Sigmoid colon (tissue), 7 donors: ENCODE data around the gene MGA. TPM values are rescaled to one million over a fixed set of nuclear protein-coding genes. Genes with fewer than 3 reads are reported as not detected.
"Not testable (repeated sequence)": the region's sequence is repeated elsewhere in the genome, so short reads cannot be mapped to it uniquely, and the experiment has no call there.

Experiments
- DNase-seq: peaks from one replicate; pipeline ENCODE4 v3.0.0-alpha.2; 2019
- H3K27ac ChIP-seq, 4 donors: fragments of 200-600 bp; sonication (generic); one replicate each; pipeline ENCODE4 v1.5.1; 2016 to 2019; ENCODE audit warnings: mild to moderate bottlenecking in 1 of 4
- H3K27me3 ChIP-seq, 3 donors: fragments of 200-600 bp; sonication (generic); one replicate each; pipeline ENCODE4 v1.5.1; 2019; ENCODE audit warnings: mild to moderate bottlenecking in 1 of 3
- H3K36me3 ChIP-seq, 4 donors: fragments of 200-600 bp; sonication (generic); one replicate each; pipeline ENCODE4 v1.5.1; 2016 to 2019
- H3K4me1 ChIP-seq, 4 donors: fragments of 200-600 bp; sonication (generic); one replicate each; pipeline ENCODE4 v1.5.1; 2017 to 2019
- H3K4me3 ChIP-seq, 4 donors: fragments of 200-600 bp; sonication (generic); one replicate each; pipeline ENCODE4 v1.5.1; 2017 to 2019; ENCODE audit warnings: mild to moderate bottlenecking in 2 of 4, moderate library complexity in 1 of 4
- H3K9me3 ChIP-seq, 4 donors: fragments of 200-600 bp in 3 of 4; sonication (generic) in 3 of 4; one replicate each; pipeline versions ENCODE4 v1.5.1 to v1.6.1; 2013 to 2019
- CTCF ChIP-seq, 4 experiments: fragments of 450-650 bp in 3 of 4; fragments of 200-600 bp in 1 of 4; IDR thresholded peaks; one replicate each; pipeline ENCODE4 v1.5.1; 2016 to 2019; ENCODE audit warnings: antibody characterized with exemption in 4 of 4, mild to moderate bottlenecking in 3 of 4, moderate library complexity in 2 of 4
- EP300 ChIP-seq, 4 donors: sonication (generic); formaldehyde crosslinking; IDR thresholded peaks; one replicate each; pipeline ENCODE4 v1.6.1; 2017; ENCODE audit warnings: antibody characterized with exemption in 4 of 4
- POLR2A ChIP-seq, 2 donors: fragments of 450-650 bp; IDR thresholded peaks; one replicate each; pipeline ENCODE4 v1.6.1; 2016; ENCODE audit warnings: antibody characterized with exemption in 2 of 2, mild to moderate bottlenecking in 2 of 2, moderate library complexity in 2 of 2
- POLR2AphosphoS5 ChIP-seq, 4 donors: sonication (generic); formaldehyde crosslinking; IDR thresholded peaks; one replicate each; pipeline ENCODE4 v1.6.1; 2017; ENCODE audit warnings: antibody characterized with exemption in 4 of 4
- WGBS, 2 donors: extraction: QIAGEN DNeasy Blood & Tissue Kit; methylation state at CpG; one replicate each; pipeline ENCODE4 v1.1.7; 2013; 5-methylcytosine and 5-hydroxymethylcytosine counted together
- intact Hi-C: fragments of 100-400 bp; cut with DNase I; formaldehyde crosslinking; loops from one replicate; pipeline ENCODE4 v1.15.1; 2023
- polyA plus RNA-seq, 3 donors: library from polyadenylated mRNA; stranded (reverse); fragments of 200-250 nt; gene quantifications; one replicate each; pipeline ENCODE4 v1.2.3, GENCODE V29; 2013
- total RNA-seq, 4 donors: library from RNA; depleted of rRNA; stranded (reverse); fragments of >200 nt; gene quantifications; one replicate each; pipeline ENCODE4 v1.1.0, GENCODE V29; 2016
- donor health status: healthy with polysubstance abuse.
- donor health status: Bipolar disorder and iron deficiency.
- donor health status: healthy.

The MGA gene
- total and polyA plus RNA-seq, 7 donors, result 1.4 to 64.8 (median 36.0) TPM

- Histone ChIP-seq H3K4me3 (no peak overlapping the region), H3K27ac (no peak overlapping the region), H3K4me1 (no peaks in the 10 kb centered on the region), H3K9me3 (no peaks in the 10 kb centered on the region), H3K27me3 (no peaks in the 10 kb centered on the region), H3K36me3 (peaks cover 0 to 58% (median 15%) of the 10 kb centered on the region in 4 donors)
- WGBS, 2 donors, result 77 to 81% methylated on average over 4 of the region's 4 CpGs
- intact Hi-C loops, result no loop called here
- no peak for DNase-seq
- no peak for TF ChIP-seq POLR2AphosphoS5 (IDR thresholded peaks at IDR 0.05)
- no peak for TF ChIP-seq EP300 (IDR thresholded peaks at IDR 0.05)
- TF ChIP-seq POLR2A (IDR thresholded peaks at IDR 0.05), result no peak
- TF ChIP-seq CTCF (IDR thresholded peaks at IDR 0.05), result no peak
Measured at GRCh38 chr15:41730543-41730942, 70.3 kb downstream of the MGA start.

- Histone ChIP-seq H3K27me3 (no peaks in the 10 kb centered on the region), H3K27ac (no peak overlapping the region), H3K9me3 (no peaks in the 10 kb centered on the region), H3K4me1 (no peaks in the 10 kb centered on the region), H3K4me3 (no peak overlapping the region), H3K36me3 (peaks cover 8 to 77% (median 31%) of the 10 kb centered on the region in 4 donors)
- 97% methylated on average over 1 of the region's 1 CpG for WGBS, 2 donors
- intact Hi-C loops, result no loop called here
- TF ChIP-seq EP300 (IDR thresholded peaks at IDR 0.05) (no peak), POLR2AphosphoS5 (IDR thresholded peaks at IDR 0.05) (no peak), CTCF (IDR thresholded peaks at IDR 0.05) (no peak), POLR2A (IDR thresholded peaks at IDR 0.05) (no peak)
- DNase-seq, result no peak
Measured at GRCh38 chr15:41732483-41732882, 72.3 kb downstream of the MGA start.

GRCh38 chr15:41734079-41734478 lies 73.9 kb downstream of the MGA start:
- intact Hi-C loops, result no loop called here
- DNase-seq, result no peak
- Histone ChIP-seq H3K4me3 (no peak overlapping the region), H3K9me3 (no peaks in the 10 kb centered on the region), H3K27ac (no peak overlapping the region), H3K27me3 (no peaks in the 10 kb centered on the region), H3K4me1 (no peaks in the 10 kb centered on the region), H3K36me3 (peaks cover 9 to 76% (median 31%) of the 10 kb centered on the region in 4 donors)
- 97 to 99% methylated on average over 4 of the region's 4 CpGs for WGBS, 2 donors
- TF ChIP-seq CTCF (IDR thresholded peaks at IDR 0.05), result no peak

GRCh38 chr15:41735046-41735445 lies 74.8 kb downstream of the MGA start:
- Histone ChIP-seq H3K4me1 (no peaks in the 10 kb centered on the region), H3K9me3 (no peaks in the 10 kb centered on the region), H3K27ac (no peak overlapping the region), H3K4me3 (no peak overlapping the region), H3K27me3 (no peaks in the 10 kb centered on the region), H3K36me3 (peaks cover 12 to 72% (median 29%) of the 10 kb centered on the region in 4 donors)
- no peak for DNase-seq
- intact Hi-C loops, result no loop called here
- TF ChIP-seq EP300 (IDR thresholded peaks at IDR 0.05) (no peak), CTCF (IDR thresholded peaks at IDR 0.05) (no peak), POLR2AphosphoS5 (IDR thresholded peaks at IDR 0.05) (no peak), POLR2A (IDR thresholded peaks at IDR 0.05) (no peak)
- WGBS, 2 donors, result 92 to 94% methylated on average over 4 of the region's 4 CpGs

GRCh38 chr15:41735492-41735891 lies 75.3 kb downstream of the MGA start:
- H3K27me3 ChIP-seq, H3K9me3 ChIP-seq, intact Hi-C loops, H3K4me1 ChIP-seq, H3K4me3 ChIP-seq, H3K27ac ChIP-seq, DNase-seq: not testable (repeated sequence)
- H3K36me3 ChIP-seq, result peaks cover 14 to 72% (median 27%) of the 10 kb centered on the region in 4 donors
- 96 to 97% methylated on average over 10 of the region's 10 CpGs for WGBS, 2 donors
